Panc1 (cell line): ENCODE results near the gene HUNK. TPM values are rescaled to one million over a fixed set of nuclear protein-coding genes. Genes with fewer than 3 reads are reported as not detected.

Experiments
- ATAC-seq: fragments of 200-7000 bp; cut with Tn5 transposase; 2 replicates; pipeline ENCODE4 v1.9.1; 2020; ENCODE audit warnings: mild to moderate bottlenecking, moderate library complexity
- BruUV-seq: library from RNA; stranded (reverse); fragments of 400-500 nt; replicated peaks from 2 replicates; lab custom pipeline; 2021; lab: Mats Ljungman, UMichigan
- CTCF ChIA-PET: fragments of 300-600 bp; sonication (Branson Sonifier 250); formaldehyde crosslinking; loops from one replicate; lab custom pipeline; 2022; ENCODE audit warnings: antibody characterized with exemption; lab: Charles Lee
- POLR2A ChIA-PET: fragments of 300-600 bp; sonication (Branson Sonifier 250); formaldehyde crosslinking; loops from one replicate; lab custom pipeline; 2022; ENCODE audit warnings: antibody characterized with exemption; lab: Charles Lee
- DNase-seq: peaks from one replicate; pipeline ENCODE4 v3.0.0-alpha.2; 2010; ENCODE audit warnings: low read depth, low spot score
- H3K27ac ChIP-seq: 2 replicates; pipeline ENCODE4 v1.5.1; 2011; ENCODE audit warnings: mild to moderate bottlenecking, low read length, inconsistent platforms
- H3K27me3 ChIP-seq: fragments of 200-500 bp; sonication (Bioruptor generic); 2 replicates; pipeline ENCODE4 v1.6.0; 2014; ENCODE audit warnings: low read length, inconsistent platforms; ENCODE audit not compliant: control insufficient read depth, insufficient read depth
- H3K36me3 ChIP-seq: fragments of 200-500 bp; sonication (Bioruptor generic); 2 replicates; pipeline ENCODE4 v1.5.1; 2014; ENCODE audit warnings: inconsistent platforms, mild to moderate bottlenecking, low read length, moderate library complexity; ENCODE audit not compliant: control insufficient read depth, insufficient read depth
- H3K4me1 ChIP-seq: 2 replicates; pipeline ENCODE4 v1.5.1; 2011; ENCODE audit warnings: inconsistent platforms, mild to moderate bottlenecking, low read length, moderate library complexity; ENCODE audit not compliant: control insufficient read depth, insufficient read depth
- H3K4me3 ChIP-seq, 2 experiments: 2 replicates each; pipeline ENCODE4 v1.5.1; 2011 to 2012; ENCODE audit warnings: low read depth in 2 of 2, low read length in 2 of 2, mild to moderate bottlenecking in 2 of 2, inconsistent platforms in 1 of 2, moderate library complexity in 1 of 2
- H3K9me3 ChIP-seq: fragments of 200-500 bp; sonication (Bioruptor generic); 2 replicates; pipeline ENCODE4 v1.5.1; 2014; ENCODE audit warnings: low read depth, mild to moderate bottlenecking, inconsistent platforms, low read length, moderate library complexity; ENCODE audit not compliant: control insufficient read depth, insufficient read depth
- CTCF ChIP-seq: fragments of 450-650 bp; IDR thresholded peaks from 2 replicates; pipeline ENCODE4 v1.5.1; 2017; ENCODE audit warnings: mild to moderate bottlenecking
- POLR2AphosphoS5 ChIP-seq: IDR thresholded peaks from 2 replicates; pipeline ENCODE4 v1.6.1; 2012; ENCODE audit warnings: mild to moderate bottlenecking, low read depth, low read length, moderate library complexity
- REST ChIP-seq, 2 experiments: IDR thresholded peaks; 2 replicates each; pipeline ENCODE4 v1.6.1; 2011 to 2012; ENCODE audit warnings: low read depth in 2 of 2, control low read depth in 1 of 2, low read length in 1 of 2, mild to moderate bottlenecking in 1 of 2, moderate library complexity in 1 of 2; ENCODE audit not compliant: insufficient read depth in 1 of 2
- SIN3A ChIP-seq: IDR thresholded peaks from 2 replicates; pipeline ENCODE4 v1.6.1; 2012; ENCODE audit warnings: low read depth, mild to moderate bottlenecking, low read length, moderate library complexity, borderline replicate concordance; ENCODE audit not compliant: insufficient read depth
- TCF7L2 ChIP-seq: IDR thresholded peaks from 2 replicates; pipeline ENCODE4 v1.6.1; 2011; ENCODE audit warnings: mild to moderate bottlenecking, low read depth, low read length, inconsistent platforms
- in situ Hi-C: cut with HindIII; loops from 2 replicates; pipeline ENCODE4 v1.10.0; 2016; ENCODE audit warnings: low sequenced_read_pairs, low pct_unique_long_range_greater_than_20kb
- intact Hi-C: fragments of 100-400 bp; cut with micrococcal nuclease; formaldehyde crosslinking; loops from one replicate; pipeline ENCODE4 v1.10.0; 2022; ENCODE audit not compliant: unreplicated experiment
- total RNA-seq: library from RNA; stranded (reverse); gene quantifications from one replicate; pipeline ENCODE4 v1.2.1, GENCODE V29; 2021; ENCODE audit not compliant: unreplicated experiment

Gene HUNK
- total RNA-seq, 1 experiment from 2014 or later: 0.05 TPM

GRCh38 chr21:31927689-31928353 lies 55.0 kb downstream of the HUNK start:
- ChIA-PET CTCF (no interaction called here), POLR2A (interaction anchor here (0.7 kb wide), 1 partner anchor 31 kb away, joined by 3 read pairs; no protein-coding TSS in a partner anchor)
- Histone ChIP-seq H3K27ac (no peak overlapping the region), H3K4me3 (no peak overlapping the region), H3K9me3 (no peaks in the 10 kb centered on the region), H3K36me3 (no peaks in the 10 kb centered on the region), H3K27me3 (0 out of 2 replicates have a peak, but pooled peaks cover 2% of the 10 kb centered on the region), H3K4me1 (no peaks in the 10 kb centered on the region)
- no peak for TF ChIP-seq TCF7L2
- no peak for TF ChIP-seq REST (IDR thresholded peaks at IDR 0.05; ENCODE audit: insufficient read depth in 1 of 2, low read depth in 2 of 2, low read length in 1 of 2)
- TF ChIP-seq POLR2AphosphoS5: no peak
- no peak for TF ChIP-seq CTCF
- TF ChIP-seq SIN3A: no peak
- DNase-seq (no peak), ATAC-seq (no peak)
- in situ Hi-C loops (no loop called here), intact Hi-C loops (no loop called here)
- no TSS peak for BruUV-seq

- intact Hi-C loops: no loop called here
- no peak for ATAC-seq
- TF ChIP-seq REST (IDR thresholded peaks at IDR 0.05; ENCODE audit: insufficient read depth in 1 of 2, low read depth in 2 of 2, low read length in 1 of 2) (no peak), SIN3A (no peak)
- H3K36me3 ChIP-seq: no peaks in the 10 kb centered on the region
- no peak overlapping the region for H3K27ac ChIP-seq
- H3K4me3 ChIP-seq: no peak overlapping the region
- in situ Hi-C loops: no loop called here
- no peaks in the 10 kb centered on the region for H3K4me1 ChIP-seq
- no peak for DNase-seq
- ChIA-PET CTCF (no interaction called here), POLR2A (interaction anchor here (0.7 kb wide), 1 partner anchor 30 kb away, joined by 3 read pairs; no protein-coding TSS in a partner anchor)
- H3K9me3 ChIP-seq: no peaks in the 10 kb centered on the region
- 0 out of 2 replicates have a peak, but pooled peaks cover 2% of the 10 kb centered on the region for H3K27me3 ChIP-seq
- no TSS peak for BruUV-seq
Measured at GRCh38 chr21:31928656-31929055, 55.8 kb downstream of the HUNK start.
